HG03139 (cell line): Measurements from ENCODE around the gene MUC3A.

Experiments
- ATAC-seq: cut with Tn5 transposase; IDR thresholded peaks from one replicate; pipeline ENCODE4 v1.9.1; 2021; ENCODE audit not compliant: unreplicated experiment

The MUC3A gene

GRCh38 chr7:100944138-100944537 lies 5.2 kb upstream of the MUC3A start:
- no peak for ATAC-seq

- no peak for ATAC-seq
These were observed 3.2 kb upstream of the MUC3A start for GRCh38 chr7:100946111-100946510.

- no peak for ATAC-seq
These were observed 2.5 kb upstream of the MUC3A start for GRCh38 chr7:100946766-100947365.

GRCh38 chr7:100947792-100948191 lies 1.5 kb upstream of the MUC3A start:
- no peak for ATAC-seq

GRCh38 chr7:100949933-100950443 lies 654 bp downstream of the MUC3A start:
- no peak for ATAC-seq

- ATAC-seq = no peak
These were observed 1.8 kb downstream of the MUC3A start for GRCh38 chr7:100951172-100951571.

- ATAC-seq = no peak
These were observed 2.7 kb downstream of the MUC3A start for GRCh38 chr7:100951888-100952560.

- no peak for ATAC-seq
These were observed 3.3 kb downstream of the MUC3A start for GRCh38 chr7:100952641-100953040.

GRCh38 chr7:100957832-100958421 lies 8.6 kb downstream of the MUC3A start:
- no peak for ATAC-seq

GRCh38 chr7:100959894-100960293 lies 10.6 kb downstream of the MUC3A start:
- ATAC-seq = no peak

GRCh38 chr7:100962537-100962936 lies 13.2 kb downstream of the MUC3A start:
- ATAC-seq = no peak

GRCh38 chr7:100963386-100963785 lies 14.1 kb downstream of the MUC3A start:
- no peak for ATAC-seq

- no peak for ATAC-seq
These were observed 14.5 kb downstream of the MUC3A start for GRCh38 chr7:100963874-100964273.

- ATAC-seq = no peak
These were observed 15.3 kb downstream of the MUC3A start for GRCh38 chr7:100964630-100965029.

GRCh38 chr7:100965045-100965722 lies 15.8 kb downstream of the MUC3A start:
- no peak for ATAC-seq

GRCh38 chr7:100965723-100966541 lies 16.6 kb downstream of the MUC3A start:
- peak; percentile 64 for ATAC-seq

GRCh38 chr7:100966542-100967291 lies 17.4 kb downstream of the MUC3A start:
- ATAC-seq = no peak

- no peak for ATAC-seq
These were observed 18.0 kb downstream of the MUC3A start for GRCh38 chr7:100967292-100967863.

GRCh38 chr7:100968031-100968430 lies 18.7 kb downstream of the MUC3A start:
- ATAC-seq = no peak

- no peak for ATAC-seq
These were observed 19.3 kb downstream of the MUC3A start for GRCh38 chr7:100968650-100969049.
